GM12878 (cell line): ENCODE data around the gene GM2A. TPM values are rescaled to one million over a fixed set of nuclear protein-coding genes. Genes with fewer than 3 reads are reported as not detected.

Experiments used
- BCL3 ChIP-seq: IDR thresholded peaks from 2 replicates; pipeline ENCODE4 v1.6.1; 2011; ENCODE audit warnings: borderline replicate concordance, low read depth, mild to moderate bottlenecking, moderate library complexity, low read length; ENCODE audit not compliant: insufficient read depth, poor library complexity, severe bottlenecking
- CHD2 ChIP-seq: IDR thresholded peaks from 2 replicates; pipeline ENCODE4 v1.6.1; 2011; ENCODE audit warnings: low read depth, low read length, improper control_type of control experiment, borderline replicate concordance
- CREM ChIP-seq: IDR thresholded peaks from 2 replicates; pipeline ENCODE4 v1.6.1; 2014; ENCODE audit warnings: antibody characterized with exemption, low read depth
- CUX1 ChIP-seq: IDR thresholded peaks from 2 replicates; pipeline ENCODE4 v1.6.1; 2012; ENCODE audit warnings: improper control_type of control experiment, low read depth, low read length; ENCODE audit not compliant: insufficient replicate concordance
- FOS ChIP-seq: IDR thresholded peaks from 3 replicates; pipeline ENCODE4 v1.6.1; 2011; ENCODE audit warnings: borderline replicate concordance; ENCODE audit not compliant: insufficient read length; ENCODE audit errors: extremely low read depth
- KLF5 ChIP-seq: fragments of 450-650 bp; IDR thresholded peaks from 2 replicates; pipeline ENCODE4 v1.6.1; 2014; ENCODE audit warnings: mild to moderate bottlenecking; ENCODE audit not compliant: partially characterized antibody
- MAX ChIP-seq: IDR thresholded peaks from 2 replicates; pipeline ENCODE4 v1.6.1; 2012; ENCODE audit warnings: low read depth, low read length, improper control_type of control experiment
- MYB ChIP-seq: fragments of 150-350 bp; IDR thresholded peaks from 2 replicates; pipeline ENCODE4 v1.6.1; 2014; ENCODE audit warnings: mild to moderate bottlenecking, low read depth, low read length, borderline replicate concordance
- NFYA ChIP-seq: IDR thresholded peaks from 2 replicates; pipeline ENCODE4 v1.6.1; 2011; ENCODE audit warnings: low read depth, mild to moderate bottlenecking, low read length, improper control_type of control experiment, borderline replicate concordance
- SKIL ChIP-seq: fragments of 450-650 bp; IDR thresholded peaks from 2 replicates; pipeline ENCODE4 v1.6.1; 2017; ENCODE audit warnings: mild to moderate bottlenecking, low read depth, inconsistent platforms; ENCODE audit not compliant: poor library complexity, severe bottlenecking
- TARDBP ChIP-seq: IDR thresholded peaks from 2 replicates; pipeline ENCODE4 v1.6.1; 2016; ENCODE audit warnings: borderline replicate concordance
- ZBTB33 ChIP-seq: fragments of 450-650 bp; IDR thresholded peaks from 2 replicates; pipeline ENCODE4 v1.6.1; 2017; ENCODE audit warnings: mild to moderate bottlenecking
- polyA plus RNA-seq, 11 experiments: library from polyadenylated mRNA; depleted of rRNA in 4 of 11; unstranded in 6 of 11; stranded (reverse) in 5 of 11; fragments of >200 nt; fragmentation: Nextera tagmentation in 4 of 11; fragmentation: Illumina TruSeq in 1 of 11; extraction: Ambion mirVana in 4 of 11; extraction: Trizol in 1 of 11; gene quantifications; 1 replicate in 1 of 11; 2 replicates in 10 of 11; pipeline versions ENCODE4 v1.2.1 to v1.2.3, GENCODE V29; 2011 to 2016; ENCODE audit warnings: inconsistent platforms in 2 of 11, missing spikeins in 2 of 11, low read depth in 1 of 11
- total RNA-seq, 4 experiments: library from RNA; depleted of rRNA in 3 of 4; stranded (reverse); fragments of >200 nt in 3 of 4; fragmentation: Illumina TruSeq in 1 of 4; extraction: Trizol in 1 of 4; gene quantifications; 2 replicates each; pipeline versions ENCODE4 v1.2.1 to v1.2.3, GENCODE V29; 2013 to 2021

GM2A gene
- total and polyA plus RNA-seq, 10 of the 15 experiments (the other 5 are each of a cell fraction or from before 2014, with no cell fraction given), result 33.6 to 106 (median 68.2) TPM

GRCh38 chr5:151214614-151215545, 38.1 kb upstream of the GM2A start (continued):
- TF ChIP-seq CUX1 (peak; percentile 63), TARDBP (peak; percentile 17; the same call in 1 of the 2 replicates), CREM (peak; percentile 88), BCL3 (peak; percentile 15), MYB (0 out of 2 replicates have a peak, but pooled peaks have one; percentile 49), NFYA (no peak), FOS (no peak), MAX (peak; percentile 82; the same call in 1 of the 2 replicates), ZBTB33 (no peak), CHD2 (peak; percentile 68; the same call in 1 of the 2 replicates), KLF5 (peak; percentile 51), SKIL (peak; percentile 47)
